ENCODE measurements around the gene TRIM34.
"Not testable (repeated sequence)": the region's sequence is repeated elsewhere in the genome, so short reads cannot be mapped to it uniquely, and the experiment has no call there.

Gene TRIM34

DNA sequence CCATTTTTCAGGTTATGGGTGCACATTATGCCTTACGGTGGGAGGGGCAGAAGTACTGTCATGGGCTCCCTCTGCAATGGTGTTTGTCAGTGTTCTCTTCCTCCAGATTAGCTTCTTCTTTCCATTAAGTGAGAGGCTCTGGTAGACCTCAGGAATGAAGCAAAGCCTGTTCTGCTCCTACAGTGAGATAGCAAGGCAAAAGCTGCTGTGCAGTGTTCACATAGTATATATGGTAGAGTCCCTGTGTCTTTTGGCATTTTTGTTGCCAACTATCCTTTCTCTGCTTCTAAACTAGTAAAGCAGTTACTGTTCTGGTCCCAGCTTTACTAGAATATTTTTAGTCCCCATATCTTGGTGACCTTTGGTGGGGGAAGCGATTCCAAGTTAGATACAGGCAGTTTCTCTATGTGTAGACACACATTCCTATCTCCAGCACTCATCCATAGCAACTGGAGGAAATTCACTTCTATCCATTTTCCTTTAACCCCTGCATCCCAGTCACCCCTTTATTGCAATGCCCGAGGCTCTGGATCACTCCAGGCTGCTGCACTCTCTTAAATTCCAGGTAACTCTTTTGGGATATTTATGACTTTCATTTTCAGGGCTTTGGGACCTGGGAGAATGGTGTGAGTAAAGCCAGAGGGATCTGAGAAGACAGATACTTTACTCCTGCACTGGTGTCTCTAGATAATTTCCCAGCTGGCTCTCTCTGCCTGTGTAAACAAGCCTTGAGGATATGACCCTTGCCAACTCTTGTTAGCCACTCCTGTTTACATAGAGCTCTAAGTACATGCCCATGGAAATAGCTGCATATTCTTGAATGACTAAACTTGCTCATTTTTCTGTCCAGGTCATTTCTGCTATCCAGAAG is 3.9 kb upstream of the TRIM34 start:
- DNase-seq (ENCODE audit: low read depth) = no peak

DNA sequence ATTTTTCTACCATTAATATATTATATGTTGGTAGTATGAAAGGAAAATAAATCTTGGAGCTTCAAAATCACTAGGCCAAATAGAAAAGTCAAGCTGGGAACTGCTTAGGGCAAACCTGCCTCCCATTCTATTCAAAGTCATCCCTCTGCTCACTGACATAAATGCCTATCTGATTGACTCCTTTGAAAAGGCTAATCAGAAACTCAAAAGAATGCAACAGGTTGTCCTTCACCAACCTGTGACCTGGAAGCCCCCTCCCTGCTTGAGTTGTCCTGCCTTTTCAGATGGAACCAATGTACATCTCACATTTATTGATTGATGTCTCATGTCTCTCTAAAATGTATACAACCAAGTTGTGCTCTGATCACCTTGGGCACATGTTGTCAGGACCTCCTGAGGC is 3.2 kb upstream of the TRIM34 start:
- DNase-seq (ENCODE audit: low read depth) = no peak

DNA sequence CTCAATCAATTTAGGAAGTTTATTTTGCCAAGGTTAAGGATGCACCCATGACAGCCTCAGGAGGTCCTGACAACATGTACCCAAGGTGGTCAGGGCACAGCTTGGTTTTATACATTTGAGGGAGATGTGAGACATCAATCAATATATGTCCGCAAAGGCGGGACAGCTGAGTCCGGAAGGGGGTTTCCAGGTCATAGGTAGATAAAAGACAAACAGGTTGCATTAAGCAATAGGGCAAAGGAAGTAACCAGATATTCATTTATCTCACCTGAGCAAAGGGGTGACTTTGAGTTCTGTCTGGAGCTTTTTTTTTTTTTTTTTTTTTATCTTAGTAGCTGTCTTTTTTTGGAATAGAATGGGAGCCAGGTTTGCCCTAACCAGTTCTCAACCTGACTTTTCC is 2.0 kb upstream of the TRIM34 start:
- no peak for DNase-seq (ENCODE audit: low read depth)

DNA sequence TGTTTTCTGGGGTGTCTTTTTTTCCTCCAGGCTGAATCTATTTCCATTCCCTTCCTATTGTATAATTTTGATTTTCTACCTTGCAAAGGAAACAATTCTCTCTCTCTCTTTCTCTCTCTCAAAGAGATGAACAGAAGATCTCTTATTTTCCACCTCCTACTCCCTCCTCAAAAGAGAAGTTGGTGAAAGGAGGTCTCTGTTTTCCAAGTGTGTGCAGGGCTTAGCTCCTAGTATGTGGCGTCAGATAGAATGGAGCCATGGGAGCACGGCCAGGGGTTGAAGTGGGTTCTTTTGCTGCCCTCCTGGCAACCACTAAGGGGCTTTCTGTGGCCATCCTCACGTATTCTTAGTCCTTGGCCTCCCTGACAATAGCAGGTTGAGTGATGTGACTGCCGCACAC is 480 bp downstream of the TRIM34 start:
- no peak for DNase-seq (ENCODE audit: low read depth)

DNA sequence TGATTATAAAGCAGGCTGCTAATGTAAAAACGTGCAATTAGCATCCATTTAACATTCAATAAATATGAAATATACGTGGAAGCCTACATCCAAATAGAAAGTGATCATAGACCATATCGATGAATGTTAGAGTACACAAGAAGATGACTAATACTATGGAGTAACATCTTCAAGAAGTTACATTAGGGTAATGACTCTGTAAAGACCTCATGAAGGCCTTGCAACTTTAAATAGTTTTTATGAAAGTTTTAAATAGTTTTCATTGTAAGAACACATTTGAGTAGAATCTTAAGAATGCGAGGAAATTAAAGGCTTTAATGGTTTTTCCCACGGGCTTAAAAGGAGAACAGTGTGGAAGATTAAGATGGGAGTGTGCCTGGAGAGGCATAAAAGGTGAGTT is 1.4 kb downstream of the TRIM34 start:
- DNase-seq (ENCODE audit: low read depth) = no peak

DNA sequence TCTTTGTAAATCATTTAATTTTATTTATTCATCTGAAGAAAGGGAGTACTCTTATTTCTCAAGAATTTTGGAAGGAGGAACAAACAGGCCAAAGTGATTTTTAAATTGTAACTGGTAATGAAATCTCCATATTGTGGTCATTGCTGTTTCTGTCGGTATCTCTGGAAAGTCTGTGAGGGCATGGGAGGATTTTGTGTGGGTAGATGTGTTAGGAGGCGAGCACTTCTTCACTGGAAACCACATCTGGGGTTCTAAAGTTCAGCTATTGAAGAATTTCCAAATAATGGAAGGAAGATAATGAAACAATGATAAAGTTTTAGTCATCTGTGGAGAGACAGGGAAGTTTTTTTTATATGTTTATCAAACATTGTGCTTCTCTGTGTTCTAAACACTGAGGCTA is 6.6 kb downstream of the TRIM34 start:
- no peak for DNase-seq (ENCODE audit: low read depth)

DNA sequence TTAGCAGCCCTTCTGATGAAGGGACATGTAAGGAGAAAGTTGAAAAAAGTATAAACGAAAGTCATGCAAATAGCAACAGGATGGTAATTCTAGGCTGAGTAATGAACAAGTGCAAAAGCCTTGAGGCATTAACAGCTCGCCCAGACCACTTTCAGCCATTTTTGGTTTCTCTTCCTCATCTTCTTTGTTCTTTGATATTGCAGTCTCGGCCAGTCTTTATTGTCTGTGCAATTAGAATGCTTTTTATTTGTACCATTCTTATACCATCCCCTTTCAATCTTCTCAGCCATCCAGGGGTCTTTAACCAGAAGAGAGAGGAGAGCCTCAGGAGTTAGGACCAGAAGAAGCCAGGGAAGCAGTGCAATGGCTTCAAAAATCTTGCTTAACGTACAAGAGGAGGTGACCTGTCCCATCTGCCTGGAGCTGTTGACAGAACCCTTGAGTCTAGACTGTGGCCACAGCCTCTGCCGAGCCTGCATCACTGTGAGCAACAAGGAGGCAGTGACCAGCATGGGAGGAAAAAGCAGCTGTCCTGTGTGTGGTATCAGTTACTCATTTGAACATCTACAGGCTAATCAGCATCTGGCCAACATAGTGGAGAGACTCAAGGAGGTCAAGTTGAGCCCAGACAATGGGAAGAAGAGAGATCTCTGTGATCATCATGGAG is 7.3 kb downstream of the TRIM34 start:
- no peak for DNase-seq (ENCODE audit: low read depth)

DNA sequence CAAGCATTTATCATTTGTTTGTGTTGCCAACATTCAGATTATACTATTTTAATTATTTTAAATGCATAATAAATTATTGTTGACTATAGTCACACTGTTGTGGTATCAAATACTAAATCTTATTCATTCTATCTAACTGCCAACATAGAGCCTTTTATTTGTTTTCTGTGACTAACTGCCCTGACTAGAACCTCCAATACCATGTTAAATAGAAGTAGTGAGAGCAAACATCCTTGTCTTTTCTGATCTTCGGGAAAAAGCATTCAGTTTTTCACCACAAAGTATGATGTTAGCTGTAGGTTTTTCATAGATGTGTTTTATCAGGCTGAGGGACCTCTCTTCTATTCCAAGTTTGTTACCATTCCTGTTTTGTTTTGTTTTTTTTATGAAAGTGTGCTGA is 15.2 kb downstream of the TRIM34 start:
- DNase-seq (ENCODE audit: low read depth) = no peak

DNA sequence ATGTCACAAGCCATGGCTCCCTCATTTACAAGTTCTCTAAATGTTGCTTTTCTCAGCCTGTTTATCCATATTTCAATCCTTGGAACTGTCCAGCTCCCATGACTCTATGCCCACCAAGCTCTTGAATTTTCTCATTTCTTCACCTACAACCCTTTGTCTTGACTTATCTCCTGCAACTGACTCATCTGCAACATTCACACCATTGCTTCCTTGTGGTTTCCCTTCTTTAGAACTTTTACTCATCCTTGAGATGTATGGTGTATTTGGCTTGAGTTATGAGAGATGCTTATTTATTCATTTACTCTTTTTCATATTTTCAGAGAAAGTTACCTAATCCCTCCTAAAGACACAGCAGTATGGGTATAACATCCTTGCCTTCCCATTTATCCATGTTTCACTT is 18.8 kb downstream of the TRIM34 start:
- DNase-seq (ENCODE audit: low read depth) = no peak

DNA sequence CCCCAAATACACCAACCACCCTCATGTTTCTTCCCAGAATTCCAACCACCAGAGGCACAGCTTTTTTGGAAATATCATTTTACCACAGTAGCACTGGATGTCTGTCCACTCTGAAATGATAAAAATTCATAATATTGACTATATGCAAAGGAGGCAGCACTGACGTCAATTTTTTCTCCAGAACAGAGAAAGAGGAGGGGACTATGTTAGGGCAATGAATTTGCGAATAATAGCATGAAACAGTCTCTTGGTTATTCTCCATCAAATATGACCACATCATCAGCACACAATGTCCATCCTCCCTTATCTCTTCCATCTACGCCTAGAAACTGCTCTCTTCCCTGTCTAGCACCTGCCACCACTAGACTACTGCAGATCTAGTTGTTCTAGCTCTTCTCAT is 21.3 kb downstream of the TRIM34 start:
- no peak for DNase-seq (ENCODE audit: low read depth)

DNA sequence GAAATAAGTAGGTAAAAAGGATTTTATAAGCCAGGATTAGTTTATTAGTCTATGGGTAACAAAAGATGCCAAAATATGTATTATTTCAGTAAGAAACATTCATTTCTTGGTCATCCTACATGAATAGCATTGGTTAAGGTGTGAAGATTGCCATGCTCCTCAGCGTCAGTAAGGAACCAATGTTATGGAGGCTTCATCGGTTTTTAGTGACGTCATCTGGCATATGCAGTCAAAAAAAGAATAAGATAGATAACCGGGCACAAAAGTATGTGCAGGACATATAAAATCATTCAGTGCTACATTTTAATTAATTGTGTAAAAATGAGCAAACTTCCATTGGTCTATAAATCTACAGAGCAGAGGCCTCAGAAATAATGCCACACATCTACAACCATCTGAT is 30.7 kb downstream of the TRIM34 start:
- DNase-seq (ENCODE audit: low read depth) = no peak

DNA sequence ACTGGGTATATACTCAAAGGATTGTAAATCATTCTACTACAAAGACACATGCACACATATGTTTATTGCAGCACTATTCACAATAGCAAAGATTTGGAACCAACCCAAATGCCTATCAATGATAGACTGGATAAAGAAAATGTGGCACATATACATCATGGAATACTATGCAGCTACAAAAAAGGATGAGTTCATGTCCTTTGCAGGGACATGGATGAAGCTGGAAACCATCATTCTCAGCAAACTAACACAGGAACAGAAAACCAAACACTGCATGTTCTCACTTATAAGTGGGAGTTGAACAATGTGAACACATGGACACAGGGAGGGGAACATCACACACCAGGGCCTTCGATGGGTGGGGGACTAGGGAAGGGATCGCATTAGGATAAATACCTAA is 32.2 kb downstream of the TRIM34 start:
- DNase-seq (ENCODE audit: low read depth) = not testable (repeated sequence)

DNA sequence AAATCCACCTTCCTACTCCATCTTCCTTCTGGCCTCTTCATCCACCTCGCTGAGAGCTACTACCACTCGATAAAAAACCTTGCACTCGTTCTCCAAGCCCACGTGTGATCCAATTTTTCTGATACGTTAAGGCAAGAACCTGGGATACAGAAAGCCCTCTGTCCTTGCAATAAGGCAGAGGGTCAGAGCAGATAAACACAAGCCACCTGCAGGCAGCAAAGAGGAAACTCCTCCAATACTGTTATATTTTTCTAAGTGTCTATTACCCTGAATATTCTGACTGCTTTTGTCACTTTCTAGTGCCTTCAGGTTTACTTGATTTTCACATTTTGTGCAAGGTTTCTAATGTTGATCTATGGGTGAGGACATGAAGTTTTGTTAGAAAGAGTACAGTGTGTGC is 33.5 kb downstream of the TRIM34 start:
- no peak for DNase-seq (ENCODE audit: low read depth)

DNA sequence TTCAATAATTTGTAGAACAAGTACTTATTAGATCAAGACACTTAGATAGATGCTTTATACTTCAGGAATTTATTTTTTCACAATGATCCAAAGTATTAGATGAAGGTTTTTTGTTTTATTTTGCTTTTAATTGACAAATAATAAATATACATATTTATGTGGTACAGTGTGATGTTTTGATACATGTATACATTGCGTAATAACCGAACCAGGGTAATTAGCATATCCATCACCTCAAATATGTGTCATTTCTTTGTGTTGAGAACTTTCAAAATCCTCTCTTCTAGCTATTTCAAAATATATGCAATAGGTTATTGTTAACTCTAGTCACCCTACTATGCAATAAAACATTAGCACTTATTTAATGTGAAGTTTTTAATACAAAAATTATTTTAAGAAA is 38.7 kb downstream of the TRIM34 start:
- no peak for DNase-seq (ENCODE audit: low read depth)

DNA sequence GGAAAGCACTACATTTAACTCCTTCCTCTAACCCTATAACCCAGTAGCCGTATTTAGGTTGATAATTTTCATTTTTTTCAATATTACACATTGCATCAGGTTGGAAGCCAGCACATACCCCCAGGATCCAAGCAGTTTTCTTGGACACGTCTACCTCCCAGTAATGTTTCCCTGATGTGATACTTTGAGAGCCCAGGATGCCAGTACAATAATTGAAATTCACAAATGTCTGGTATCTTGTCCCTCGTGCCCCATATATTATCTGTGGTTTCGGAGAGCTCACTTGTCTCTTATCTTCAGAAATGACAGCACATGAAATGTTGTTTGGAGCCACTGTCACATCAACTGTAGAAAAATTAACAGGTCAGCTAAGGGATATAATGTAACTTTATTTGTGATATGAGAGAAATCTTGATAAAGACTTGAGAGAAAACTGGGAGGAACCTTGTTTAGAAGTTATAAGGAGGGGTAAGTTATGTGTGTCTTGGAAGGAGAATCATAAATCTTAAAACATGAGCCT is 40.3 kb downstream of the TRIM34 start:
- no peak for DNase-seq (ENCODE audit: low read depth)

DNA sequence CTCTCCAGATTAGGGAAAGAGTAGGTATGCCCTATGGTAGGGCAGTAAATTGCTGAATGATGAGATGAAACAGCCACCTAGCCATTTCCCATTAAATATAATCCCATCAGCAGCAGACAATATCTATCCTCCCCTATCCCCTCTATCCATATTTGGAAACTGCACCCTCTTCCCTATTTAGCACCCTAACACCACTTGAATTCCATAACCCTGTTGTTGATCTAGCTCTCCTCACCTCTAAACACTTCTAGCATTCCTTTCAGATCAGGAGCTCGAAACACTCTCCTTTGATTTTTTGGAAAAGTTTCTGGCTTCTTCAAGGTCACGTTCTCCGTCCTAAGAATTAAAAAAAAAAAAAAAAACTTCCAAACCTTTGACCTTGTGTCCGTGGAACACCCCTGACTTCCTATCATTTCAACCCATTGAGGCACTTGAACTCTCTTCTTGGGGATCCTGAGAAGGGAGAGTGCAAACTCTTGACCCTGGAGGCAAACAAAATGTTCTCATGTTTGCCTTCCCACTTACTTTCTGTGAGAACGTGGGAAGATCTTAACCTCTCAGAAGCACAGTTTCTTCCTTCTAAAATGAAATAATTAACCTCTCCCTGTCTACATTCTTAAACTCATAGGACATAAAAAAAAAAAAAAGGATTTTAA is 41.1 kb downstream of the TRIM34 start:
- no peak for DNase-seq (ENCODE audit: low read depth)

DNA sequence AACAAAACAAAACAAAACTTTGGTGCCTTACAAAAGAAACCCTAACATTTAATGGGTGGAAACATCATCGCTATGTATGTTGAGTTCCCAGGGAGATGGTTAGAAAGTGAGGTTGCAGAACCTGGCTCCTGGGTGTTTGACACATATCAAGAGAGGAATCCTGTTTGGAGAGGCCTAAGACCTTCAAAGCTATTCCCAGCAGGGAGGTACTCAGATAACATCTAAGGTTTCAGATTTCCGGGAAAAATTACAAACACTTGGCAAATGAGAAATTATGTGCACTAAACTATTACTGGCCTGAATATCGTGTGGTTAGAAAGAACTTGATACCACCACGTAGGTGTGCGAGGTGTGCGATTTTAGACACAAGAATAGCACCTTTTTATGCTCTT is 41.6 kb downstream of the TRIM34 start:
- DNase-seq (ENCODE audit: low read depth) = no peak

DNA sequence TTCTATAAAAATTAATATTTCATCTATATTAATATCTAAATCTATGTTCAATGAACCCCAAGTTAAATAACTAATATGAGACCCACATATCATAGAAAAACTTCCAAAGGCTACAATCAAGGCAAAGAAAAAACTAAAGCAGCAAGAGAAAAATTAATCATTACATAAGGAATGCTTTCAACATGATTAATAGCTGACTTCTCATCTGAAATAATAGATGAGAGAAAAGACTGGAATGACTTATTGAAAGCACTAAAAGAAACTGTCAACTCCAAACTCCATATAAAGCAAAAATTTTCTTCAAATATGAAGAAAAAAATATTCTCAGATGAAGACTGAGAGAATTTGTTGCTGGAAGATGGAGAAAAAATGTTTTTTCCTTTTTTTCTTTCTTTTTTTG is 47.0 kb downstream of the TRIM34 start:
- DNase-seq (ENCODE audit: low read depth) = no peak

DNA sequence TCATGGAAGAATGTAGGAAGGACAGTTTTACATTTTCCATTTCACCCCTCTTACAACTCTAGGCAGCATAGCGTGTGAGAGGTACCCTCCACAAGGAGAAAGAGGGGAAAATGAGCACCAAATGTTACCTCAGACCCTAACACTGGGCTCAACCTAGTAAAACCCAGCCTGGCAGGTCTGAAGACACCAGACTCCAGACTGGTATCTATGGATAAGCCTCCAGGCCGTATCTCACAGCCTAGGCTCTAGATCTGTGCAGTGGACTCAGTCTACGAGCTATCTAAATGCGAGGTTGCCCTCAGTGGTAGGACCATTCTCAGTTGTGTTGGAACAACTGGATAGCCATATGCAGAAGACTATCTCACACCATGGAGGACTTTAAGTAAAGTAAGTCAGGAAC is 49.6 kb downstream of the TRIM34 start:
- DNase-seq (ENCODE audit: low read depth) = no peak

DNA sequence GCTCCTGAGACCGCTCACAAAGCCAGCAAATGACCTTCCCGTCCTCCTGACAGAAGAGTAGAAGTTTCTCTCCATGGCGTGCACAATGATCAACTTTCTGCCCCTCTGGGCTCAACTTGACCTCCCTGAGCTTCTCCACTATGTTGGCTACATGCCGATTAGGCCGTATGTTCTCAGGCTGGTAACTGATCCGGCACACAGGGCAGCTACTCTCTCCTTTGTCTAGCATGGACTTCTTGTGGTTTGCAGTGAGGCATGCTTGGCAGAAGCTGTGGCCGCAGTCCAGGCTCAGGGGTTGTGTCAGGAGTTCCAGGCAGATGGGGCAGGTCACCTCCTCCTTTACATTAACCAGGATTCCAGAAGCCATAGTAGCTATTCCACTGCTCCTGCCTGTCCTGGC is 55.0 kb downstream of the TRIM34 start:
- no peak for DNase-seq (ENCODE audit: low read depth)

DNA sequence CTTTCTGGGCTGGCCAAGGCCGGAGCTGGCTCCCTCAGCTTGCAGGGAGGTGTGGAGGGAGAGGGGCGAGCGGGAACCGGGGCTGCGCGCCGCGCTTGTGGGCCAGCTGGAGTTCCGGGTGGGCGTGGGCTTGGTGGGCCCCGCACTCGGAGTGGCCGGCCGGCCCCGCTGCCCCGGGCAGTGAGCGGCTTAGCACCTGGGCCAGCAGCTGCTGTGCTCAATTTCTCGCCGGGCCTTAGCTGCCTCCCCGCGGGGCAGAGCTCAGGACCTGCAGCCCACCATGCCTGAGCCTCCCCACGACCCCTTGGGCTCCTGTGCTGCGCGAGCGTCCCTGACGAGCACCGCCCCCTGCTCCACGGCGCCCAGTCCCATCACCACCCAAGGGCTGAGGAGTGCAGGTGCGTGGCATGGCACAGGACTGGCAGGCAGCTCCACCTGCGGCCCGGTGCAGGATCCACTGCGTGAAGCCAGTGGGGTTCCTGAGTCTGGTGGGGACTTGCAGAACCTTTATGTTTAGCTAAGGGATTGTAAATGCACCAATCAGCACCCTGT is 58.2 kb downstream of the TRIM34 start:
- not testable (repeated sequence) for DNase-seq (ENCODE audit: low read depth)

DNA sequence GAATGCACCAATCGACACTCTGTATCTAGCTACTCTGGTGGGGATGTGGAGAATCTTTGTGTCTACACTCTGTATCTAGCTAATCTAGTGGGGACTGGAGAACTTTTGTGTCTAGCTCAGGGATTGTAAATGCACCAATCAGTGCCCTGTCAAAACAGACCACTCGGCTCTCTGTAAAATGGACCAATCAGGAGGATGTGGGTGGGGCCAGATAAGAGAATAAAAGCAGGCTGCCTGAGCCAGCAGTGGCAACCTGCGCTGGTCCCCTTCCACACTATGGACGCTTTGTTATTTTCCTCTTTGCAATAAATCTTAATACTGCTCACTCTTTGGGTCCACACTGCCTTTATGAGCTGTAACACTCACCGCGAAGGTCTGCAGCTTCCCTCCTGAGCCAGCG is 58.8 kb downstream of the TRIM34 start:
- DNase-seq (ENCODE audit: low read depth) = not testable (repeated sequence)
